ENCODE results near the gene BBLN.
"Not testable (repeated sequence)": the region's sequence is repeated elsewhere in the genome, so short reads cannot be mapped to it uniquely, and the experiment has no call there.

Gene BBLN

GRCh38 chr9:128164307-128164885, 4.3 kb downstream of the BBLN start:
- DNase-seq, result no peak

- DNase-seq, result no peak
Measured at GRCh38 chr9:128166169-128166568, 6.1 kb downstream of the BBLN start.

- no peak for DNase-seq
Measured at GRCh38 chr9:128167209-128167608, 7.1 kb downstream of the BBLN start.

- DNase-seq, result no peak
Measured at GRCh38 chr9:128168731-128169308, 8.8 kb downstream of the BBLN start.

- no peak for DNase-seq
Measured at GRCh38 chr9:128169492-128169891, 9.4 kb downstream of the BBLN start.

GRCh38 chr9:128169925-128170324, 9.9 kb downstream of the BBLN start:
- no peak for DNase-seq

- no peak for DNase-seq
Measured at GRCh38 chr9:128174062-128174461, 14.0 kb downstream of the BBLN start.

- no peak for DNase-seq
Measured at GRCh38 chr9:128175102-128175563, 15.1 kb downstream of the BBLN start.

GRCh38 chr9:128175726-128176125, 15.7 kb downstream of the BBLN start:
- DNase-seq, result no peak

- no peak for DNase-seq
Measured at GRCh38 chr9:128178806-128179431, 18.9 kb downstream of the BBLN start.

- DNase-seq, result no peak
Measured at GRCh38 chr9:128180001-128180400, 19.9 kb downstream of the BBLN start.

GRCh38 chr9:128180447-128180846, 20.4 kb downstream of the BBLN start:
- no peak for DNase-seq

GRCh38 chr9:128181480-128181879, 21.4 kb downstream of the BBLN start:
- not testable (repeated sequence) for DNase-seq

- DNase-seq, result no peak
Measured at GRCh38 chr9:128182893-128183588, 23.0 kb downstream of the BBLN start.

- DNase-seq, result no peak
Measured at GRCh38 chr9:128185979-128186965, 26.2 kb downstream of the BBLN start.

GRCh38 chr9:128187361-128187760, 27.3 kb downstream of the BBLN start:
- DNase-seq, result no peak

- DNase-seq, result no peak
Measured at GRCh38 chr9:128188209-128188608, 28.1 kb downstream of the BBLN start.

GRCh38 chr9:128190013-128190412, 29.9 kb downstream of the BBLN start:
- no peak for DNase-seq

GRCh38 chr9:128190516-128191405, 30.7 kb downstream of the BBLN start:
- no peak for DNase-seq

- DNase-seq, result peak; percentile 73
Measured at GRCh38 chr9:128191406-128192046, 31.5 kb downstream of the BBLN start, which contains the start of gene CIZ1. Gene CIZ1 (minus strand): TSS chr9:128191572. CDS start chr9:128190857, 715 bp downstream.

Data from stimulated activated CD4-positive, alpha-beta T cell treated with anti-CD3 and anti-CD28 coated beads, Interleukin-12 subunit alpha, Interleukin-12 subunit beta, amount 100 ng/mL, for 4 hours (primary cell).